ENCODE results near the gene TSPOAP1. TPM values are rescaled to one million over a fixed set of nuclear protein-coding genes. Genes with fewer than 3 reads are reported as not detected.
A peak's percentile ranks its signal among the peaks of the same experiment; 100 is the strongest.

TSPOAP1 gene
- total and polyA plus RNA-seq, 4 donors = 4.3 to 46.7 (median 15.0) TPM

DNA sequence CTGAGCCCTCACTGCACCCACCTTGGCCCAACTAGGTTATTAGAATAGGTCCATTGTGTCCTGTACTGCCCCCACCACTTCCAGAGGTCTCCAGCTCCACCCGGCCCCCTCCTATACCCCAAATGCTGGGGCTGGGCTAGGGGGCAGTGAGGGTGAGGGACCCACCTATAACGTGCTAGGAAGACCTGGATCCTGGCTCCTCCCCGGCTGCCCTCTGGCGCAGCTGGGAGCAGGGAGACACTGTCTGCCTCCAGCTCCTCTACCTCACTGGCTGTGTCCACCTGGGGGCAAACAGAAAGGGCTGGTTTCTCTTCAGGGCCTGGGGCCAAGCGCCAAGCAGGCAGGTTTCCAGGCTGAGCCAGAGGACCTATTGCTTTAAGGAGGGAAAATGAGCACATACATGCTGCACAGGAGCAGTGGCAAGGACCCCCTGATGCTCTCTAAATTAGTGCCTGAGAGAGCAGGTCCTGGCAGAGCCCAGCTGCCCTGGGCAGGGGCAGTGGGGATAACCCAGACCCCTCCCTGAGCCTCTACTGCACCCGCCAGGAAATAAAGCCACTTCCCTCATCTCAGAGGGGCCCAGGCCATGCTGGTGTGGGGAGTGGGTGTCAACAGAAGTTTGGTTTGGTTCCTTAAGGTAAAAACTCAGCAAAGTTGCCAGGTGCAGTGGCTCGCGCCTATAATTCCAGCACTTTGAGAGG lies 12.2 kb downstream of the TSPOAP1 start:
- Histone ChIP-seq H3K9me3 (ENCODE audit: control insufficient read depth, low read length) (no peaks in the 10 kb centered on the region), H3K4me3 (ENCODE audit: low read length in 2 of 2) (no peak overlapping the region), H3K4me1 (ENCODE audit: control insufficient read depth in 1 of 2, insufficient read depth in 2 of 2, low read length in 2 of 2) (no peaks in the 10 kb centered on the region), H3K36me3 (ENCODE audit: control insufficient read depth in 1 of 2, insufficient read depth in 2 of 2, low read length in 1 of 2) (no peaks in the 10 kb centered on the region), H3K27ac (ENCODE audit: low read depth in 1 of 2, low read length in 2 of 2) (no peak overlapping the region), H3K27me3 (ENCODE audit: control insufficient read depth in 1 of 2, insufficient read depth in 2 of 2, low read length in 1 of 2) (no peaks in the 10 kb centered on the region)
- peak; percentile 35 to 51 for DNase-seq
- ATAC-seq (ENCODE audit: low FRiP score) = no peak
- intact Hi-C loops (cut with DNase I) = no loop called here
- WGBS, 2 donors = 90 to 95% methylated on average over 8 of the region's 8 CpGs

DNA sequence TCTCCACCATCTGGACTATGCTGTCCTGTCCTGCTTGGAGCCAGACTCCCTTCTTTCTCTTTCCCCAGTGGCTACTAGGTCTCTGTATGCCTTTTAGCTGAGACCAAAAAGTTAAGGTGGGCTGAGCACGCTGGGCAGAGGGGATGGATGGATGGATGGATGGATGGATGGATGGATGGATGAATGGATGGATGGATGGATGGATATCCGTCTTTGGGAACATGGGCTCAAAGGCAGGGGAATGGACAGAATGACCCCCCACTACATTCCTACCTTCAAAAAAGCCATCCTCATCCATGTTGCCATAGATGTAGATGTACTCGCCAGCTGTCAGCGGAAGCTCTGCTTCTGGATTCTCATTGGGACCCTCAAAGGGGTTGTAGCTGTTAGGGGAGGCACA lies 12.8 kb downstream of the TSPOAP1 start:
- Histone ChIP-seq H3K9me3 (ENCODE audit: control insufficient read depth, low read length) (no peaks in the 10 kb centered on the region), H3K27ac (ENCODE audit: low read depth in 1 of 2, low read length in 2 of 2) (no peak overlapping the region), H3K4me3 (ENCODE audit: low read length in 2 of 2) (no peak overlapping the region), H3K27me3 (ENCODE audit: control insufficient read depth in 1 of 2, insufficient read depth in 2 of 2, low read length in 1 of 2) (no peaks in the 10 kb centered on the region), H3K4me1 (ENCODE audit: control insufficient read depth in 1 of 2, insufficient read depth in 2 of 2, low read length in 2 of 2) (no peaks in the 10 kb centered on the region), H3K36me3 (ENCODE audit: control insufficient read depth in 1 of 2, insufficient read depth in 2 of 2, low read length in 1 of 2) (no peaks in the 10 kb centered on the region)
- no peak for ATAC-seq (ENCODE audit: low FRiP score)
- 94 to 97% methylated on average over 4 of the region's 4 CpGs for WGBS, 2 donors
- DNase-seq = no peak
- intact Hi-C loops (cut with DNase I) = no loop called here

DNA sequence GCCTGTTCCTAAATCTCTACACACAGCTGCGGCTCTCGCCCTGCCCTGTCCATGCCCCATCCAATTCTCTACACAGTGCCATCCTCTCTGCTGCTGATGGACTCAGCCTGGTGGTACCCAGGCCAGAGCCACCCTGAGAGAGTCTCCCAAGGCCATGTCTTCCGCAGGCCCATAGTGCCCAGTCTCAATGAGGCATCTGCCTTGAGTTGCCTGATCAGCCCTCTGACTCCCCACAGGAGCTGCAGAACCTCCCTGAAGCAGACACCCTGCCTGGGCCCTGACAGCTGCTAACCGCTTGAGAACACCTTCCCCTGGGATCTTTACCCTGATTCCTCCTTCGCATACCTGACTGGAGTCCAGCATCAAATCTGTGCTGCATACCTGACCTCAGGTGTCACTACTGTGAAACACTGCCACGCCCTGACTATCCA lies 13.3 kb downstream of the TSPOAP1 start:
- no peaks in the 10 kb centered on the region for H3K27me3 ChIP-seq (ENCODE audit: control insufficient read depth in 1 of 2, insufficient read depth in 2 of 2, low read length in 1 of 2)
- intact Hi-C loops (cut with DNase I) = no loop called here
- H3K4me3 ChIP-seq (ENCODE audit: low read length in 2 of 2) = no peak overlapping the region
- WGBS, 2 donors = 93 to 95% methylated on average over 6 of the region's 6 CpGs
- H3K4me1 ChIP-seq (ENCODE audit: control insufficient read depth in 1 of 2, insufficient read depth in 2 of 2, low read length in 2 of 2) = no peaks in the 10 kb centered on the region
- ATAC-seq (ENCODE audit: low FRiP score) (no peak), DNase-seq (peak in 1 of 2 donors; percentile 67)
- no peak overlapping the region for H3K27ac ChIP-seq (ENCODE audit: low read depth in 1 of 2, low read length in 2 of 2)
- no peaks in the 10 kb centered on the region for H3K9me3 ChIP-seq (ENCODE audit: control insufficient read depth, low read length)
- H3K36me3 ChIP-seq (ENCODE audit: control insufficient read depth in 1 of 2, insufficient read depth in 2 of 2, low read length in 1 of 2) = no peaks in the 10 kb centered on the region

DNA sequence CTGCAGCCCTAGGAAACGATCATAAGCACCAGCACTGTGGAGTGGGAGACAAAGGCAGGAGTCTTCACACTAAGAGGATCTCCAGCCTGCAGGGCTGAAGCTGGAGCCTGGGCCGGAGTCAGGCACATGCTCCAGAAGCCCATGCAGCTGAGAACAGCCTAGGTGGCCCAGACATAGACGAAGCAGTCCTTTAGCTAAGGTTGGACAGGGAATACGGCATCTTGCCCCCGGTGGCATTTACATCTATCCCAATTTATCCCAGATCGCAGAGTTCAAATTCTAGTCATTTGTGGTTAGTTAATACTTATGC lies 13.9 kb downstream of the TSPOAP1 start:
- Histone ChIP-seq H3K27me3 (ENCODE audit: control insufficient read depth in 1 of 2, insufficient read depth in 2 of 2, low read length in 1 of 2) (no peaks in the 10 kb centered on the region), H3K4me3 (ENCODE audit: low read length in 2 of 2) (no peak overlapping the region), H3K27ac (ENCODE audit: low read depth in 1 of 2, low read length in 2 of 2) (no peak overlapping the region), H3K36me3 (ENCODE audit: control insufficient read depth in 1 of 2, insufficient read depth in 2 of 2, low read length in 1 of 2) (no peaks in the 10 kb centered on the region), H3K4me1 (ENCODE audit: control insufficient read depth in 1 of 2, insufficient read depth in 2 of 2, low read length in 2 of 2) (no peaks in the 10 kb centered on the region), H3K9me3 (ENCODE audit: control insufficient read depth, low read length) (no peaks in the 10 kb centered on the region)
- WGBS, 2 donors = 89 to 92% methylated on average over 6 of the region's 6 CpGs
- DNase-seq = peak in 1 of 2 donors; percentile 22
- intact Hi-C loops (cut with DNase I) = no loop called here
- no peak for ATAC-seq (ENCODE audit: low FRiP score)

DNA sequence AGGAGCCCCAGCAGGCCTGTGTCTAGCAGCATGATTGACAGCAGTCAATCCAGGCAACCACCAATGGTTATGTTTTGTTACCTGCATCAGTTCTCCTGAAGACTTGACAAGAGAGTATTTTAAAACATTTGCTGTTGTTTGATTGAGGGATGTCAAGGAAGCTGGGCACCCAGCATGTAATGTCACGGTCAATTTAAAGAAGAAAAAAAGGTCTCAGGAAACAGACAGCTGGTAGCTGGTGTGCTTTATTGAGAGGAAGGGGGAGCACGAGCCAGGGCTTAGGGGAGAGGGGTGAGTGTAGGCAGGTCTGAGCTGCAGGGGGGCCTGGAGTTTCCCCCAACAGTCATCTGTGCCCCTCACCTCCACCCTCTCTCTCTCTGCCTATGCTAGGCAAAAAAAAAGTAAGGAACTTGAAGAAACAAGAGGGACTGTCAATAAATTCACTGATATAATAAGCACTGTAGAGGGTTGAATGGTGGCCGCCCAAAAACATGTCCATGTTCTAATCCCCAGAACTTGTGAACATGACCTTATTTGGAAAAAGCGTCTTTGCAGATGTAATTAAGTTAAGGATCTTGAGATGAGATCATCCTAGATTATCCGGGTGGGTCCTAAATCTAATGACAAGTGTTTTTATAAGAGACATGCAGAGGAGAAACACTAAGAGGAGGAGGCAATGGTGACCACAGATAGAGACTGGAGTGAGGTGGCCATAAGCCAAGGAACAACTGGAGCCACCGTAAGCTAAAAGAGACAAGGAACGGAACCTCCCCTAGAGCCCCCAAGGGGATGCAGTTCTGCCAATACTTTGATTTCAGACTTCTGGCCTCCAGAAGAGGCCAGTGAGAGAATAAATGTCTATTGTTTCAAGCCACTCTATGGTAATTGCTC lies 14.5 kb downstream of the TSPOAP1 start:
- Histone ChIP-seq H3K27ac (ENCODE audit: low read depth in 1 of 2, low read length in 2 of 2) (no peak overlapping the region), H3K4me3 (ENCODE audit: low read length in 2 of 2) (no peak overlapping the region), H3K4me1 (ENCODE audit: control insufficient read depth in 1 of 2, insufficient read depth in 2 of 2, low read length in 2 of 2) (no peaks in the 10 kb centered on the region), H3K9me3 (ENCODE audit: control insufficient read depth, low read length) (no peaks in the 10 kb centered on the region), H3K27me3 (ENCODE audit: control insufficient read depth in 1 of 2, insufficient read depth in 2 of 2, low read length in 1 of 2) (no peaks in the 10 kb centered on the region), H3K36me3 (ENCODE audit: control insufficient read depth in 1 of 2, insufficient read depth in 2 of 2, low read length in 1 of 2) (no peaks in the 10 kb centered on the region)
- intact Hi-C loops (cut with DNase I) = no loop called here
- WGBS, 2 donors = 66 to 81% methylated on average over 7 of the region's 7 CpGs
- no peak for DNase-seq
- no peak for ATAC-seq (ENCODE audit: low FRiP score)

DNA sequence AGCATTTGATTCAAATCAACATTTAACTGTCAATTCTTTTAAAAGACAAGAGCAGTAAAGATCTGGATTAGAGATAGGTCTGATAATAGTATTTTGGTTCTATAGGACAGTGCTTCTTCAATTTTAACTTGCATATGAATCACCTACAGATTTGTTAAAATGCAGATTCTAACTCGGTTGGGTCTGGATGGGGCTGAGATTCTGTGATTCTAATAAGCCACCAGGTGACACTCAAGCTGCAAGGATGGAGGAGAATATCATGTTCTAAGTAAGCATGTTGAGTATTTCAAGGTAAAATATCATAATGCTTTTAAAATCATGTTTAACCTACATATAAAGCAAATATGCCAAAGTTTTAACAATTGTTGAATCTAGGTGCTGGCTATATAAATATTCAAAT lies 15.8 kb downstream of the TSPOAP1 start:
- intact Hi-C loops (cut with DNase I) = no loop called here
- DNase-seq (no peak), ATAC-seq (ENCODE audit: low FRiP score) (no peak)
- no peak overlapping the region for H3K27ac ChIP-seq (ENCODE audit: low read depth in 1 of 2, low read length in 2 of 2)
- H3K36me3 ChIP-seq (ENCODE audit: control insufficient read depth in 1 of 2, insufficient read depth in 2 of 2, low read length in 1 of 2) = no peaks in the 10 kb centered on the region
- H3K9me3 ChIP-seq (ENCODE audit: control insufficient read depth, low read length) = no peaks in the 10 kb centered on the region
- H3K4me3 ChIP-seq (ENCODE audit: low read length in 2 of 2) = no peak overlapping the region
- no peaks in the 10 kb centered on the region for H3K4me1 ChIP-seq (ENCODE audit: control insufficient read depth in 1 of 2, insufficient read depth in 2 of 2, low read length in 2 of 2)
- H3K27me3 ChIP-seq (ENCODE audit: control insufficient read depth in 1 of 2, insufficient read depth in 2 of 2, low read length in 1 of 2) = no peaks in the 10 kb centered on the region
- 47 to 49% methylated on average over 1 of the region's 1 CpG for WGBS, 2 donors

DNA sequence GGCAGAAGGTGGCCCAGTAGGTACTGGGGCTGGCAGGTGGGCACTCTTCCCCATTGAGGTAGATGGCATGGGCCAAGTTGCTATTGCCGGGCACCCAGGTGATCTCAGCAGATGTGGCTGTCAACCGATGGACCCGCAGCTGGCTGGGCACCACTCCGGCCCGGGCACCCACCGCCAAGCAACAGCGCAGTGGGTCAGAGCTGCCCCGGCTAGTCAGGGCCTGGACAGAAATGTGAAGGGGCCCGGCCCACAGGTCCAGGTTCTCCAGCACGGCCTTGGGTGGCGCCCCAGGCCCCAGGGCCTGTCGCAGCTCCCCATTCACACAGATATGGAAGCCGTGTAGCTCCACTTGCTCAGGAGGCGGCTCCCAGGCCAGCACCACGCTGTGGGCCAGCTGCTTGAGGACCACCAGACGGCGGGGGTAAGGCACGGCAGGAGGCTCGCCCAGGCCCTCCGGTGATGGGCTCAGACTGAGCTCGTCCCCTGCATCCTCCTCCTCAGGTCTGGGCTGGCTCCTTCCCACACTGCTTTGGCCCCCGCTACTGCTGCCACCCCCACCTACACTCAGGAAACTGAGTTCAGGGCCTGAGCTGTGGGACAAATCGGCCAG lies 16.5 kb downstream of the TSPOAP1 start:
- intact Hi-C loops (cut with DNase I) = no loop called here
- WGBS, 2 donors = 87 to 88% methylated on average over 23 of the region's 23 CpGs
- no peaks in the 10 kb centered on the region for H3K36me3 ChIP-seq (ENCODE audit: control insufficient read depth in 1 of 2, insufficient read depth in 2 of 2, low read length in 1 of 2)
- DNase-seq (no peak), ATAC-seq (ENCODE audit: low FRiP score) (no peak)
- no peaks in the 10 kb centered on the region for H3K27me3 ChIP-seq (ENCODE audit: control insufficient read depth in 1 of 2, insufficient read depth in 2 of 2, low read length in 1 of 2)
- no peaks in the 10 kb centered on the region for H3K4me1 ChIP-seq (ENCODE audit: control insufficient read depth in 1 of 2, insufficient read depth in 2 of 2, low read length in 2 of 2)
- H3K9me3 ChIP-seq (ENCODE audit: control insufficient read depth, low read length) = no peaks in the 10 kb centered on the region
- H3K4me3 ChIP-seq (ENCODE audit: low read length in 2 of 2) = no peak overlapping the region
- H3K27ac ChIP-seq (ENCODE audit: low read depth in 1 of 2, low read length in 2 of 2) = no peak overlapping the region

DNA sequence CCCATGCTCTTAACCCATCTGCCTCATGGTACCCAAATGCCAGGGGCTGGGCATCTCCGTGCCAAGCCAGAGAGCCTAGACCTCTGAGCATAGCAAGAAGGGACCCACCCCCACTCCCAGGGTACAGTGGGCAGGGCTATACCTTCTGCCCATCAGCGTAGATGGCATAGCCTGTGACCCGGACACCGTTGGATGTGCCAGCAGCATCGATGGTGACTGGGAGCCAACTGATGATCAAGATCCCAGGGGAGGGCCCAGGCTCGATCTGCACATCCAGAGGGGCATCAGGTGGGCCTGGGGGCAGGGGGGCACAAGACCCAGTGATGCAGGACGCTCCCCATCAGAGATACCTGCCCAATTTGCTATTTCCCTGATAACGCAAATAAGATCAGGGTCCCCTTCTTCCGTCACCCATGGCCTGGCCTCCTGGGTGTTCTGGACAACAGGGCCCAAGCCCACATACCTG lies 17.1 kb downstream of the TSPOAP1 start:
- DNase-seq = no peak
- no peaks in the 10 kb centered on the region for H3K36me3 ChIP-seq (ENCODE audit: control insufficient read depth in 1 of 2, insufficient read depth in 2 of 2, low read length in 1 of 2)

More for the DNA sequence above, 17.1 kb downstream of the TSPOAP1 start:
- H3K27me3 ChIP-seq (ENCODE audit: control insufficient read depth in 1 of 2, insufficient read depth in 2 of 2, low read length in 1 of 2) = no peaks in the 10 kb centered on the region
- no peak for ATAC-seq (ENCODE audit: low FRiP score)
- no peaks in the 10 kb centered on the region for H3K9me3 ChIP-seq (ENCODE audit: control insufficient read depth, low read length)
- no peak overlapping the region for H3K4me3 ChIP-seq (ENCODE audit: low read length in 2 of 2)
- intact Hi-C loops (cut with DNase I) = no loop called here
- no peak overlapping the region for H3K27ac ChIP-seq (ENCODE audit: low read depth in 1 of 2, low read length in 2 of 2)
- H3K4me1 ChIP-seq (ENCODE audit: control insufficient read depth in 1 of 2, insufficient read depth in 2 of 2, low read length in 2 of 2) = no peaks in the 10 kb centered on the region
- 93 to 94% methylated on average over 9 of the region's 9 CpGs for WGBS, 2 donors
